SKM-1 treated with dmso at 0.1 percent for 144 hours (cell line): ENCODE results near the gene FAM162B.
"Not testable (repeated sequence)": the region's sequence is repeated elsewhere in the genome, so short reads cannot be mapped to it uniquely, and the experiment has no call there.

ENCODE experiments used
- DNase-seq: peaks from one replicate; lab custom pipeline; 2025; ENCODE audit not compliant: unreplicated experiment; lab: John Stamatoyannopoulos, UW

FAM162B gene

GRCh38 chr6:116730513-116730912 is 35.0 kb downstream of the FAM162B start:
- no peak for DNase-seq

- no peak for DNase-seq
Observed at GRCh38 chr6:116726947-116727346, 38.6 kb downstream of the FAM162B start.

- peak; percentile 59 for DNase-seq
Observed at GRCh38 chr6:116714761-116715160, 50.8 kb downstream of the FAM162B start.

- no peak for DNase-seq
Observed at GRCh38 chr6:116714296-116714695, 51.2 kb downstream of the FAM162B start.

- no peak for DNase-seq
Observed at GRCh38 chr6:116705917-116706316, 59.6 kb downstream of the FAM162B start.

- DNase-seq = not testable (repeated sequence)
Observed at GRCh38 chr6:116703888-116704287, 61.6 kb downstream of the FAM162B start.
